GM23338 (cell line): Measurements from ENCODE around the gene ZNF735. TPM values are rescaled to one million over a fixed set of nuclear protein-coding genes. Genes with fewer than 3 reads are reported as not detected.
"Not testable (repeated sequence)": the region's sequence is repeated elsewhere in the genome, so short reads cannot be mapped to it uniquely, and the experiment has no call there.

Source experiments
- ATAC-seq: fragments of 200-7000 bp; cut with Tn5 transposase; 3 replicates; pipeline ENCODE4 v1.9.1; 2020
- DNase-seq: peaks from one replicate; pipeline ENCODE4 v3.0.0-alpha.2; 2015; ENCODE audit warnings: low spot score
- H2AFZ ChIP-seq: fragments of 200-600 bp; sonication (generic); 2 replicates; pipeline ENCODE4 v1.8.0; 2016; ENCODE audit warnings: antibody characterized with exemption, mild to moderate bottlenecking, moderate library complexity
- H3F3A ChIP-seq: fragments of 200-600 bp; sonication (generic); replicated peaks from 2 replicates; pipeline ENCODE4 v1.8.0; 2017; ENCODE audit warnings: antibody characterized with exemption, mixed run types, low read depth
- H3K27ac ChIP-seq: fragments of 200-600 bp; sonication (generic); 2 replicates; pipeline ENCODE4 v1.6.1; 2016; ENCODE audit warnings: low read depth
- H3K27me3 ChIP-seq: fragments of 200-600 bp; sonication (generic); 2 replicates; pipeline ENCODE4 v1.8.0; 2016; ENCODE audit warnings: mild to moderate bottlenecking, mixed run types, moderate library complexity; ENCODE audit not compliant: insufficient read depth
- H3K36me3 ChIP-seq: fragments of 200-600 bp; sonication (generic); 2 replicates; pipeline ENCODE4 v1.8.0; 2016; ENCODE audit warnings: mild to moderate bottlenecking; ENCODE audit not compliant: insufficient read depth
- H3K4me1 ChIP-seq: fragments of 200-600 bp; sonication (generic); 2 replicates; pipeline ENCODE4 v1.8.0; 2016; ENCODE audit warnings: mild to moderate bottlenecking, moderate library complexity; ENCODE audit not compliant: insufficient read depth
- H3K4me2 ChIP-seq: fragments of 200-600 bp; sonication (generic); 2 replicates; pipeline ENCODE4 v1.7.1; 2017; ENCODE audit warnings: mixed run types
- H3K4me3 ChIP-seq: fragments of 200-600 bp; sonication (generic); 2 replicates; pipeline ENCODE4 v1.6.1; 2016; ENCODE audit warnings: mixed run types
- H3K79me2 ChIP-seq: fragments of 200-600 bp; sonication (generic); replicated peaks from 2 replicates; pipeline ENCODE4 v1.8.0; 2017; ENCODE audit warnings: mild to moderate bottlenecking; ENCODE audit not compliant: insufficient read depth
- H3K9me2 ChIP-seq: fragments of 200-600 bp; sonication (generic); 2 replicates; pipeline ENCODE4 v1.8.0; 2017; ENCODE audit not compliant: insufficient read depth
- H4K20me1 ChIP-seq: fragments of 200-600 bp; sonication (generic); replicated peaks from 2 replicates; pipeline ENCODE4 v1.8.0; 2017; ENCODE audit warnings: mild to moderate bottlenecking; ENCODE audit not compliant: insufficient read depth
- H3K27ac Mint-ChIP-seq: 2 replicates; pipeline ENCODE4 v1.8.0; 2020; ENCODE audit warnings: inconsistent platforms, mild to moderate bottlenecking, moderate library complexity, mixed read lengths
- H3K27me3 Mint-ChIP-seq: 3 replicates; pipeline ENCODE4 v1.8.0; 2022; ENCODE audit warnings: low read depth, mild to moderate bottlenecking, moderate library complexity, mixed read lengths, inconsistent platforms; ENCODE audit not compliant: insufficient read depth, poor library complexity
- H3K36me3 Mint-ChIP-seq: 3 replicates; pipeline ENCODE4 v1.8.0; 2021; ENCODE audit warnings: low read depth, mild to moderate bottlenecking, inconsistent platforms, moderate library complexity, mixed read lengths
- H3K4me1 Mint-ChIP-seq: 3 replicates; pipeline ENCODE4 v1.8.0; 2020; ENCODE audit warnings: mild to moderate bottlenecking, inconsistent platforms, mixed read lengths
- H3K4me3 Mint-ChIP-seq: 3 replicates; pipeline ENCODE4 v1.8.0; 2021; ENCODE audit warnings: moderate library complexity, mild to moderate bottlenecking, inconsistent platforms, mixed read lengths
- H3K9me3 Mint-ChIP-seq: 3 replicates; pipeline ENCODE4 v1.8.0; 2020; ENCODE audit warnings: moderate library complexity, mild to moderate bottlenecking, inconsistent platforms, mixed read lengths
- CREB1 ChIP-seq: fragments of 250-450 bp; sonication (Bioruptor Pico); IDR thresholded peaks from 2 replicates; pipeline ENCODE4 v1.5.0; 2020; ENCODE audit warnings: low read depth, mild to moderate bottlenecking, moderate library complexity
- EZH2 ChIP-seq: fragments of 200-600 bp; sonication (generic); IDR thresholded peaks from one replicate; pipeline ENCODE4 v1.8.0; 2017; ENCODE audit warnings: antibody characterized with exemption, mild to moderate bottlenecking, low read depth; ENCODE audit not compliant: unreplicated experiment
- EZH2phosphoT487 ChIP-seq: fragments of 200-600 bp; sonication (generic); IDR thresholded peaks from one replicate; pipeline ENCODE4 v1.8.1; 2018; ENCODE audit warnings: antibody characterized with exemption; ENCODE audit not compliant: unreplicated experiment
- NANOG ChIP-seq: IDR thresholded peaks from 2 replicates; pipeline ENCODE4 v1.6.1; 2016; ENCODE audit warnings: antibody characterized with exemption, borderline replicate concordance
- POLR2AphosphoS5 ChIP-seq: IDR thresholded peaks from 2 replicates; pipeline ENCODE4 v1.6.1; 2016; ENCODE audit warnings: antibody characterized with exemption, low read depth
- ZNF331 ChIP-seq: fragments of 250-450 bp; sonication (Bioruptor Pico); IDR thresholded peaks from 2 replicates; pipeline ENCODE4 v1.5.0; 2020; ENCODE audit warnings: low read depth, mild to moderate bottlenecking, moderate library complexity
- polyA plus RNA-seq: library from polyadenylated mRNA; unstranded; fragments of >200 nt; fragmentation: Nextera tagmentation; extraction: Ambion mirVana; gene quantifications from 2 replicates; pipeline ENCODE4 v1.2.1, GENCODE V29; 2016
- total RNA-seq: library from RNA; depleted of rRNA; stranded (reverse); fragments of >200 nt; shearing (Covaris generic); gene quantifications from 2 replicates; pipeline ENCODE4 v1.2.3, GENCODE V29; 2014
- TF ChIP-seq, protein P1 (sequence below): fragments of 250-450 bp; sonication (Bioruptor Pico); IDR thresholded peaks from 2 replicates; pipeline ENCODE4 v1.5.0; 2020; ENCODE audit warnings: mild to moderate bottlenecking, moderate library complexity

ZNF735 gene
- total and polyA plus RNA-seq, 2 experiments from 2014 or later, result not detected

DNA sequence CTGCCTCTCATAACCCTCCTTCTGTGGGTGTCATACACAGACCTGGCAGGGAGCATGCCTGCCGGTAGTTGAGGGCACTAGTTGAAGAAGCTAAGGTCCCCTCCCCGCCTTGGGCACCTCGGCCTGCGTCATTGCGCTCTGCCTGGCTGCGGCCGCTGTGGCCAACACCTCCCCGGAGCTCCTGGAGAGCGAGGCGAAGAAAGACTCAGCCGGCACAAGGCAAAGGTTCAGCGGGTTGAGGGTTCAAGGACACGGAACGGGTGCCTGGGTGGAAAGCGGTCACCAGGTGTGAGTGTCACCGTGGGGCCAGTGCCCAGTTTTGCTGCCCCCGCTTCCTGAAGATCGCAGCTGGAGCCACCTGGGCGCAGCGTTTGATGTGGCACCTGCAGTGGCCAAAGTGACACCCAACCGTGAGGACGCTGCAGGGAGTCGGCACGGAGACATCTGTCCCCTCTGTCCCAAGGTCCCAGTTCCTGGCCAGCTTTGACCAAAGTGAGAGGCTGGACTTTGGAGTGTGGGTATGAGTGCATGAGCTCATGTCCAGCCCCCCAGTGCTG, 14.8 kb upstream of the ZNF735 start:
- TF ChIP-seq CREB1 (CRISPR knock-in tag), result no peak
- no peak for TF ChIP-seq EZH2phosphoT487
- no peak for TF ChIP-seq EZH2
- TF ChIP-seq ZNF331, result no peak
- TF ChIP-seq NANOG, result no peak
- no peak for TF ChIP-seq POLR2AphosphoS5
- TF ChIP-seq, protein P1, sequence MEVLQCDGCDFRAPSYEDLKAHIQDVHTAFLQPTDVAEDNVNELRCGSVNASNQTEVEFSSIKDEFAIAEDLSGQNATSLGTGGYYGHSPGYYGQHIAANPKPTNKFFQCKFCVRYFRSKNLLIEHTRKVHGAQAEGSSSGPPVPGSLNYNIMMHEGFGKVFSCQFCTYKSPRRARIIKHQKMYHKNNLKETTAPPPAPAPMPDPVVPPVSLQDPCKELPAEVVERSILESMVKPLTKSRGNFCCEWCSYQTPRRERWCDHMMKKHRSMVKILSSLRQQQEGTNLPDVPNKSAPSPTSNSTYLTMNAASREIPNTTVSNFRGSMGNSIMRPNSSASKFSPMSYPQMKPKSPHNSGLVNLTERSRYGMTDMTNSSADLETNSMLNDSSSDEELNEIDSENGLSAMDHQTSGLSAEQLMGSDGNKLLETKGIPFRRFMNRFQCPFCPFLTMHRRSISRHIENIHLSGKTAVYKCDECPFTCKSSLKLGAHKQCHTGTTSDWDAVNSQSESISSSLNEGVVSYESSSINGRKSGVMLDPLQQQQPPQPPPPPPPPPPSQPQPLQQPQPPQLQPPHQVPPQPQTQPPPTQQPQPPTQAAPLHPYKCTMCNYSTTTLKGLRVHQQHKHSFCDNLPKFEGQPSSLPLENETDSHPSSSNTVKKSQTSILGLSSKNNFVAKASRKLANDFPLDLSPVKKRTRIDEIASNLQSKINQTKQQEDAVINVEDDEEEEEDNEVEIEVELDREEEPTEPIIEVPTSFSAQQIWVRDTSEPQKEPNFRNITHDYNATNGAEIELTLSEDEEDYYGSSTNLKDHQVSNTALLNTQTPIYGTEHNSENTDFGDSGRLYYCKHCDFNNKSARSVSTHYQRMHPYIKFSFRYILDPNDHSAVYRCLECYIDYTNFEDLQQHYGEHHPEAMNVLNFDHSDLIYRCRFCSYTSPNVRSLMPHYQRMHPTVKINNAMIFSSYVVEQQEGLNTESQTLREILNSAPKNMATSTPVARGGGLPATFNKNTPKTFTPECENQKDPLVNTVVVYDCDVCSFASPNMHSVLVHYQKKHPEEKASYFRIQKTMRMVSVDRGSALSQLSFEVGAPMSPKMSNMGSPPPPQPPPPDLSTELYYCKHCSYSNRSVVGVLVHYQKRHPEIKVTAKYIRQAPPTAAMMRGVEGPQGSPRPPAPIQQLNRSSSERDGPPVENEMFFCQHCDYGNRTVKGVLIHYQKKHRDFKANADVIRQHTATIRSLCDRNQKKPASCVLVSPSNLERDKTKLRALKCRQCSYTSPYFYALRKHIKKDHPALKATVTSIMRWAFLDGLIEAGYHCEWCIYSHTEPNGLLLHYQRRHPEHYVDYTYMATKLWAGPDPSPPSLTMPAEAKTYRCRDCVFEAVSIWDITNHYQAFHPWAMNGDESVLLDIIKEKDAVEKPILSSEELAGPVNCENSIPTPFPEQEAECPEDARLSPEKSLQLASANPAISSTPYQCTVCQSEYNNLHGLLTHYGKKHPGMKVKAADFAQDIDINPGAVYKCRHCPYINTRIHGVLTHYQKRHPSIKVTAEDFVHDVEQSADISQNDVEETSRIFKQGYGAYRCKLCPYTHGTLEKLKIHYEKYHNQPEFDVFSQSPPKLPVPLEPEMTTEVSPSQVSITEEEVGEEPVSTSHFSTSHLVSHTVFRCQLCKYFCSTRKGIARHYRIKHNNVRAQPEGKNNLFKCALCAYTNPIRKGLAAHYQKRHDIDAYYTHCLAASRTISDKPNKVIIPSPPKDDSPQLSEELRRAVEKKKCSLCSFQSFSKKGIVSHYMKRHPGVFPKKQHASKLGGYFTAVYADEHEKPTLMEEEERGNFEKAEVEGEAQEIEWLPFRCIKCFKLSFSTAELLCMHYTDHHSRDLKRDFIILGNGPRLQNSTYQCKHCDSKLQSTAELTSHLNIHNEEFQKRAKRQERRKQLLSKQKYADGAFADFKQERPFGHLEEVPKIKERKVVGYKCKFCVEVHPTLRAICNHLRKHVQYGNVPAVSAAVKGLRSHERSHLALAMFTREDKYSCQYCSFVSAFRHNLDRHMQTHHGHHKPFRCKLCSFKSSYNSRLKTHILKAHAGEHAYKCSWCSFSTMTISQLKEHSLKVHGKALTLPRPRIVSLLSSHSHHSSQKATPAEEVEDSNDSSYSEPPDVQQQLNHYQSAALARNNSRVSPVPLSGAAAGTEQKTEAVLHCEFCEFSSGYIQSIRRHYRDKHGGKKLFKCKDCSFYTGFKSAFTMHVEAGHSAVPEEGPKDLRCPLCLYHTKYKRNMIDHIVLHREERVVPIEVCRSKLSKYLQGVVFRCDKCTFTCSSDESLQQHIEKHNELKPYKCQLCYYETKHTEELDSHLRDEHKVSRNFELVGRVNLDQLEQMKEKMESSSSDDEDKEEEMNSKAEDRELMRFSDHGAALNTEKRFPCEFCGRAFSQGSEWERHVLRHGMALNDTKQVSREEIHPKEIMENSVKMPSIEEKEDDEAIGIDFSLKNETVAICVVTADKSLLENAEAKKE (CRISPR knock-in tag), result no peak
- Histone ChIP-seq H3K4me3 (no peak overlapping the region), H3K27me3 (no peaks in the 10 kb centered on the region), H4K20me1 (no peaks in the 10 kb centered on the region), H3K9me2 (no peaks in the 10 kb centered on the region), H3F3A (no peaks in the 10 kb centered on the region), H3K36me3 (peaks cover 10% of the 10 kb centered on the region), H3K79me2 (no peaks in the 10 kb centered on the region), H3K27ac (no peak overlapping the region), H3K4me2 (no peak overlapping the region), H2AFZ (no peak overlapping the region), H3K4me1 (no peaks in the 10 kb centered on the region)
- Mint-ChIP-seq H3K36me3 (peaks cover 14% of the 10 kb centered on the region; the same call in 2 of the 3 replicates), H3K4me1 (no peaks in the 10 kb centered on the region), H3K4me3 (no peak overlapping the region), H3K27me3 (no peaks in the 10 kb centered on the region), H3K9me3 (peaks cover 87% of the 10 kb centered on the region), H3K27ac (no peak overlapping the region)
- ATAC-seq (no peak), DNase-seq (no peak)

DNA sequence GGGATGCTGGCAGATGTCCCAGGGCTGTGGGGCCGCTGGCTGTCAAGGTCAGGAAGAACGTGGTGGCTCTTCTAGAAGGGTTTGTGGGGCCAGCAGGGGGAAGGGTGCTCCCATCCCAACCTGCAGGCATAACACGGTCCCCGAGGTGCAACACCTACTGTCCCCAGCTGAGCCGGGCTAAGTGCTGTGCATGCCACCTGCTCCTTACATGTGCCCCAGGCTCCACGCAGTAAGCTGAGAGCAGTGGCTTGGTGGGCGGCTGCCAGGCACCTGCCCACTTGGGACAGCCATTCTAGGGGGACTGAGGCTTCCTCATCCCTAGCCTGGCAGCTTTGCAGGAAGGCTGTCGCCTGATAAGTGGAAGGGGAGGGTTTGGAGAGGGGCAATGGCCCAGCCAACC, 14.2 kb upstream of the ZNF735 start:
- no peak for TF ChIP-seq ZNF331
- H3K4me3 Mint-ChIP-seq, result no peak overlapping the region

DNA sequence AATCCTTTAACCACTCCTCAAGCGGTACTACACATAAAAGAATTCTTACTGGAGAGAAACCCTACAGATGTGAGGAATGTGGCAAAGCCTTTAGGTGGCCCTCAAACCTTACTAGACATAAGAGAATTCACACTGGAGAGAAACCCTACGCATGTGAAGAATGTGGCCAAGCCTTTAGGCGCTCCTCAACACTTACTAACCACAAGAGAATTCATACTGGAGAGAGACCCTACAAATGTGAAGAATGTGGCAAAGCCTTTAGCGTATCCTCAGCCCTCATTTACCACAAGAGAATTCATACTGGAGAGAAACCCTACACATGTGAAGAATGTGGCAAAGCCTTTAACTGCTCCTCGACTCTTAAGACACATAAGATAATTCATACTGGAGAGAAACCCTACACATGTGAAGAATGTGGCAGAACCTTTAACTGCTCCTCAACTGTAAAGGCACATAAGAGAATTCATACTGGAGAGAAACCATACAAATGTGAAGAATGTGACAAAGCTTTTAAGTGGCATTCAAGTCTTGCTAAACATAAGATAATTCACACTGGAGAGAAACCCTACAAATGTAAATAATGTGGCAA, 12.8 kb downstream of the ZNF735 start:
- H3K9me3 Mint-ChIP-seq, result peaks cover 89% of the 10 kb centered on the region
- not testable (repeated sequence) for H3K27ac Mint-ChIP-seq, ATAC-seq

More for the DNA sequence above, 14.2 kb upstream of the ZNF735 start:
- Histone ChIP-seq H3K27me3 (no peaks in the 10 kb centered on the region), H3K36me3 (peaks cover 10% of the 10 kb centered on the region), H4K20me1 (no peaks in the 10 kb centered on the region), H3K79me2 (no peaks in the 10 kb centered on the region), H3K9me2 (no peaks in the 10 kb centered on the region), H3F3A (no peaks in the 10 kb centered on the region), H3K4me2 (no peak overlapping the region), H3K27ac (no peak overlapping the region), H2AFZ (no peak overlapping the region), H3K4me1 (no peaks in the 10 kb centered on the region), H3K4me3 (no peak overlapping the region)
- ATAC-seq (no peak), DNase-seq (no peak)
- peaks cover 13% of the 10 kb centered on the region; the same call in 1 of the 3 replicates for H3K36me3 Mint-ChIP-seq
- no peaks in the 10 kb centered on the region for H3K4me1 Mint-ChIP-seq
- peaks cover 84% of the 10 kb centered on the region for H3K9me3 Mint-ChIP-seq
- no peaks in the 10 kb centered on the region for H3K27me3 Mint-ChIP-seq
- H3K27ac Mint-ChIP-seq, result no peak overlapping the region

More for the DNA sequence above, 12.8 kb downstream of the ZNF735 start:
- H3K36me3 ChIP-seq, H3K4me1 ChIP-seq, H3K4me3 ChIP-seq, DNase-seq, H3K79me2 ChIP-seq, H3F3A ChIP-seq, H3K27ac ChIP-seq, H3K4me2 ChIP-seq, H4K20me1 ChIP-seq, H3K27me3 ChIP-seq, H2AFZ ChIP-seq, H3K4me3 Mint-ChIP-seq, H3K9me2 ChIP-seq, H3K27me3 Mint-ChIP-seq, H3K4me1 Mint-ChIP-seq: not testable (repeated sequence)
- H3K36me3 Mint-ChIP-seq, result peaks cover 31% of the 10 kb centered on the region; the same call in 2 of the 3 replicates
